Raji (cell line): ENCODE results near the gene BRIP1.

Experiments used
- POLR2A ChIP-seq: IDR thresholded peaks from 2 replicates; pipeline ENCODE4 v1.6.1; 2011; ENCODE audit warnings: low read depth, low read length, control low read depth; ENCODE audit not compliant: insufficient read depth

The BRIP1 gene

DNA sequence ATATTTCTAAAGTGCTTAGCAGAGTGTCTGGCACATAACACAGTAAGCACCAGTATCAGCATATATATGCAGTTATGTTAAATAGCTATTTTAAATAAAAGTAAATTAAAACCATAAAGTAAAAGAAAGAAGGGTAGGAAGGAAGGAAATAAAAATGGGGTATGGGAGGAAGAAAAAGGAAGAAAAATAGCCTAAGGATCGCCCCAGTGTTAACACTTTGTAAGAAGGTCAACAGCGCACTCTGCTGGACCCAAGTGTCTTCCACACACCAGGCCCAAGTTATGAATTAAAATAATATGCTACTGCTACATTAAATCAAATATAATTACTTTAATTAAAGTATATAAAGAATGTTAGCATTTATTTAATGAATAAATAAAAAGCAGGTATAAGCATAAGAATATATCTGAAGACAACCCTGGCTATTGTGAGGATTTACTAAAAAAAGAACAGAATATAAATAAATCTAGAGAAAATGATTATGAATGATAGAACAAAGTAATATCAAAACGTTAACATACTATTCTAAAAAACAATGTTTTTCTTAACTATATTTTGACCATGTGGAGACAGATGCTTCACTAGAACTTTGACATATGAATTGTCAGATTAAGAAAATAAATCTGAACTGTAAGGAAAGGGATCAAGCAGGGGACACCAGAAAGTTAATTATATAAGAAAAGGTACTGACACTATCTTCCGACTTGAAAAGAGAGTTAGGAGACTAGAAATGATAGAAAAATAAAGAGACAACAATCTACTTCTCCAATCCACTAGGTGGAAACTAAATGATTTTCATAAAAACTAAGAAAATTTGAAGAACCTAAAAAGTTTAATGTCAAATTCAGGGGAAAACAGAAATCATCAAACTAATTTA is 25.9 kb downstream of the BRIP1 start:
- TF ChIP-seq POLR2A, result no peak

DNA sequence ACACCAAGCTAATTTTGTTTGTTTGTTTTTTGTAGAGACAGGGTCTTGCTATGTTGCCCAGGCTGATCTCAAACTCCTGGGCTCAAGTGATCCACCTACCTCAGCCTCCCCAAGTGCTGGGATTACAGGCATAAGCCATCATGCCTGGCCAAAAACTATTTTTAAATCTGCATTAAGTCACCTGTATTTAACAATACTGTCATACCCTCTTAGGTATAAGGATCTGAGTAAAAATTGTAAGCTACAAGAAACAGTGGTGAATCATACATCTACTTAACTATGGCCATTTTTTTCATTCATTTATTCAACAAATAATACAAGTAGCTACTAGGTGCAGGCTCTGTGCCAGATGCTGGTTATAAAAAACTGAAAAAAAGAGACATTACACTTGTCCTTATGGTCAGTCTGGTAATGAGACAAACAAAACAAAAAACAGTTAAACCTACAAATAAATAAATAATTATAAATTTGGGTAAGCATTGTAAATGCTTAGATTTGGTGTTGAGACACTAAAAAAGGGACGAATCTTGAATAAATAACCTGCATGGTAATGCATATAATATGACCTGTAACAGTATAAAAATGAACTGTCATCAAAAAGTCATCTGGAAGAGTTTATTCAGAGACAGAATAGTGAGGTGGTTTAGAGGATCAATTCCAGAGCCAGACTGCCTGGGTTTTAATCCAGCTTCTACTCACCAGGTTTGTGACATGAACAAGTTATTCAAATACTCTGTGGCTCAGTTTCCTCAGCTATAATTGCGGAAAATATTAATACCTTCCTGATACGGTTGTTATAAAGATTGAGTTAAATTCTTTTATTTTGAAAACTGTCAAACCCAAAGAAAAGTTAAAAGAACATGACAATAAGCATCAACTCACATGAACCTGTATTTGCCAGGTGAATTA is 26.8 kb downstream of the BRIP1 start:
- TF ChIP-seq POLR2A, result no peak

DNA sequence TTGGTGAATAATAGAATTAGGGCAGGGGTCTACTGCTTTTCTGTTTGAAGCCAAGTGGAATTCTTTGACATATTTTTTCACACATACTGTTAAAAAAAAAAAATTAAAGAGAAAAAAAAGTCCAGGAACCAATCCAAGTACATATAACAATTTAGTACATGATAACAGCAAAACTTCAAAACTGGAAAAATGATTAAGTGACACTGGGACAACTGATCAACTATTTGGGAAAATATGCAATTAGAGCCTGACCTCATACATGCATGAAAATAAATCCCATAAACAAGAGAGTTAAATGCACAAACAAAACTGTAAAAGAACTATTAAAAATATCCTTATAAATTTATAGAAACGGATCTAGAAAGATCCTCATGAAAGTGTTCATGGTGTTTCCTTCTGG is 27.7 kb downstream of the BRIP1 start:
- TF ChIP-seq POLR2A, result no peak

DNA sequence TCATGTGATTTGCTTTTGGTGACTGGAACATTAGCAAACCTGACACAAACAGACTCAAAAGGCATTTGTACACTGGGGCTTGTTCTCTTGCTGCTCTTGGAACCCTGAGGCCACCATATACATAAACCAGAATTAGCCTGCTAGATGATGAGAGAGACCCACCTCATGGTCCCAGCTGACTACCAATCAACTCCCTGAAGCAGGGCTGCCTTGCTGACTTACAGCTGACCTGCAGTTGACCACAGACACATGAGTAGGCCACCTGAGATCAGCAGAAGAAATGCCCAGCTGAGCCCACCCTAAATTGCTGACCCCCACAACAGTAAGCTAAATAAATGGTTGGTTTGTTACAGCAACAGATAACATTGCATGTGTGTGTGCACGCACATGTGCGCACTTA is 28.7 kb downstream of the BRIP1 start:
- TF ChIP-seq POLR2A, result no peak

DNA sequence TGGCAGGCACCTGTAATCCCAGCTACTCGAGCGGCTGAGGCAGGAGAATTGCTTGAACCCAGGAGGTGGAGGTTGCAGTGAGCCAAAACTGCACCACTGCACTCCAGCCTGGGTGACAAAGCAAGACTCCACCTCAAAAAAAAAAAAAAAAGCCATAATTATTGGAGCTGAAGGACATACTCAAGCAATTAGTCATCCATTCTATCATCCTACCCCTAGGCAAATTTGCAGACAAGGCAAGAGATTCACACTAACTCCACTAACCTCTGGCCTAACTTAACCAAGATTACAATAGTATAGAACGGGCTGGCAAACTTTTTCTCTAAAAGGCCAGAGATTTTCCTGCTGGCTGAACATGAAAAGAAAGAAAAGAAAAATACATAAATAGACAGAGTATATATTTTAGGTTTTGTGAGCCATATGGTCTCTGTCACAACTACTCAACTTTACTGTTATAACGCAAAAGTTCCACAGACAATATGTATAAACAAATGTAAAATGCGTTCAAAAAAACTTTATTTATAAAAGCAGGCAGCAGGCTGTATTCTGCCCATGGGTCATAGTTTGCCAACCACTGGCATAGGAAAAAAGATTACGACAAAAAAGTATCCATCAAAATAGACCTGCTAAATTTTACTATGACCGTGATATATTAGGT is 29.7 kb downstream of the BRIP1 start:
- TF ChIP-seq POLR2A, result no peak

DNA sequence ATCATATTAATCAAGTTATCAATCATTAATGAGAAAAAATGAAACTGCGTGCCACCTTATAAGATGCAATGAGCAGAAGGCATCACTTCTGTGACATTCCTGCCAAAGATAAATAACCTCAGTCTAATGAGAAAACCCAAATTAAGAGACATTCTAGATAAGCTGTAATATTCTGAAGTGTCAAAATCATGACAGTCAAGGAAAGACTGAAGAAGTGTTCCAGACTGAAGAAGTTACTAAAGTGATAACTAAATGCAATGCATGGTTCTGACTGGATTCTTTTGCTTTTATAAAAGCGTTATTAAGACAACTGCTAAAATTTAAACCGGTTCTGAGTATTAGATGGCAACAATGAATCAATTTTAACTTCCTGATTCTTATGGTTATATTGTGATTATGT is 30.9 kb downstream of the BRIP1 start:
- no peak for TF ChIP-seq POLR2A

DNA sequence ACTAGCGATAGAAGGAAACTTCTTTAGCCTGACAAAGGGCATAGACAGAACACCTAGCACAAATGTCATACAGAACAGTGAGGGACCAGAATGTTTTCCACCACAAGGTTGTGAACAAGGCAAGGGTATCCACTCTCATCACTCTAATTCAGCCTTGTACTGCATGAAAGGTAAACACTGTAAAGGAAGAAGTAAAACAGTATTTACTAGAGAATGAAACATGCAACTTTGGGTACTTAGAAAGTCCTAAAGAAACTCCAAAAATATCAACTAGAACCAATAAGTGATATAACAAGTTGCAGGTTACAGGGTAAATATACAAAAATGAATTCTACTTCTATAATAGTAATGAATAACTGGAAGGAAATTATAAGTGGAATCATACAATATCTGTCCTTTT is 32.2 kb downstream of the BRIP1 start:
- no peak for TF ChIP-seq POLR2A

DNA sequence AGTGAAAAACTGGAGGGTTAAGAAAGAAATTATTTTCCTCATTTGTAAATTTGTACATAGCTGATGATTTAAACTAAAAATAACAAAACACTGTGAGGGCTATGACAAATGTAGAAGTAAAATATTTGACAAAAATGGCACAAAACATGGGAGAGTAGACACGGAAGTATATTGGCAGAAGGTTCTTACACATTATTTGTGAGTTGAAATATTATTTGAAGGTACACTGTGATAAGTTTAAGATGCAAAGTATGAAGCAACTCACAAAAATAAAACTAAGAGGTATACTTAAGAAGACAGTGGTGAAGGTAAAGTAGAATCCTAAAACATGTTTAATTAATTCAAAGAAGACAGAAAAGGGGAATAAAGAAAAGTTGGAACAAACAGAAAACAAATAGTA is 34.6 kb downstream of the BRIP1 start:
- no peak for TF ChIP-seq POLR2A

DNA sequence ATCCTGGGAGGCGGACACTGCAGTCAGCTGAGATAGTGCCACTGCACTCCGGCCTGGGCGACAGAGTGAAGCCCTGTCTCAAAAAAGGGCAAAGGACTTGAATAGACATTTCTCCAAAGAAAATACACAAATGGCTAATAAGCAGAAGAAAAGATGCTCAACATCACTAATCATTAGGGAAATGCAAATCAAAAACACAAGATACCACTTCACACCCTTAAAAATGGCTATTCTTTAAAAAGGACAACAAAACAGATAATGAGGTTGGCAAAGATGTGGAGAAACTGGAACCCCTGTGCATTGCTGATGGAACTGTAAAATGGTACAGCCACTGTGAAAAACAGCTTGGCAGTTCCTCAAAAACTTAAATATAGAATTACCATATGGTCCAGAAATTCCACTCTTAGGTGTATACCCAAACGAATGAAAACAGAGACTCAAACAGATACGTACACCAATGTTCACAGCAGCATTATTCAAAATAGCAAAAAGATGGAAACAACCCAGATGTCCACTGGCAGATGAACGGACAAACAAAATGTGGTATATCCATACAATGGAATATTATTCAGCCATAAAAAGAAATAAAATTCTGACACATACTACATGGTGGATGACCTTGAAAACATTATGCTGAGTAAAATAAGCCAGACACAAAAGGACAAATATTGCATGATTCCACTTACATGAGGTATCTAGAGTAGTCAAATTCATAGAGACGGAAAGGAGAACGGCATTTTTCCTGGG is 35.5 kb downstream of the BRIP1 start:
- TF ChIP-seq POLR2A, result no peak

DNA sequence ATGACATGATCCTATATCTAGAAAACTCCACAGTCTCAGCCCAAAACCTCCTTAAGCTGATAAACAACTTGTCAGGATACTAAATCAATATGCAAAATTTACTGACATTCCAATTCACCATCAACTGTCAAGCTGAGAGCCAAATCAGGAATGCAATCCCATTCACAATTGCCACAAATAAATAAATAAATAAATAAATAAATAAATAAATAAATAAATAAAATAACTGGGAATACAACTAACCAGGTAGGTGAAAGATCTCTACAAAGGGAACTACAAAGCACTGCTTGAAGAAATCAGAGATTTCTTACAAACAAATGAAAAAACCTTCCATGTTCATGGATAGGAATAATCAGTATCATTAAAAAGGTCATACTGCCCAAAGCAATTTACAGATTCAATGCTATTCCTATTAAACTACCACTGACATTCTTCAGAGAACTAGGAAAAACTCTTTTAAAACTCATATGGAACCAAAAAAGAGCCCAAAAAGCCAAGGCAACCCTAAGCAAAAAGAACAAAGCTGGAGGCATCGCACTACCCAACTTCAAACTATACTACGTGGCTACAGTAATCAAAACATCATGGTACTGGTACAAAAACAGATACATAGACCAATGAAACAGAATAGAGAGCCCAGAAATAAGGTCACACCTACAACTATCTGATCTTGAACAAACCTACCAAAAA is 37.7 kb downstream of the BRIP1 start:
- no peak for TF ChIP-seq POLR2A

DNA sequence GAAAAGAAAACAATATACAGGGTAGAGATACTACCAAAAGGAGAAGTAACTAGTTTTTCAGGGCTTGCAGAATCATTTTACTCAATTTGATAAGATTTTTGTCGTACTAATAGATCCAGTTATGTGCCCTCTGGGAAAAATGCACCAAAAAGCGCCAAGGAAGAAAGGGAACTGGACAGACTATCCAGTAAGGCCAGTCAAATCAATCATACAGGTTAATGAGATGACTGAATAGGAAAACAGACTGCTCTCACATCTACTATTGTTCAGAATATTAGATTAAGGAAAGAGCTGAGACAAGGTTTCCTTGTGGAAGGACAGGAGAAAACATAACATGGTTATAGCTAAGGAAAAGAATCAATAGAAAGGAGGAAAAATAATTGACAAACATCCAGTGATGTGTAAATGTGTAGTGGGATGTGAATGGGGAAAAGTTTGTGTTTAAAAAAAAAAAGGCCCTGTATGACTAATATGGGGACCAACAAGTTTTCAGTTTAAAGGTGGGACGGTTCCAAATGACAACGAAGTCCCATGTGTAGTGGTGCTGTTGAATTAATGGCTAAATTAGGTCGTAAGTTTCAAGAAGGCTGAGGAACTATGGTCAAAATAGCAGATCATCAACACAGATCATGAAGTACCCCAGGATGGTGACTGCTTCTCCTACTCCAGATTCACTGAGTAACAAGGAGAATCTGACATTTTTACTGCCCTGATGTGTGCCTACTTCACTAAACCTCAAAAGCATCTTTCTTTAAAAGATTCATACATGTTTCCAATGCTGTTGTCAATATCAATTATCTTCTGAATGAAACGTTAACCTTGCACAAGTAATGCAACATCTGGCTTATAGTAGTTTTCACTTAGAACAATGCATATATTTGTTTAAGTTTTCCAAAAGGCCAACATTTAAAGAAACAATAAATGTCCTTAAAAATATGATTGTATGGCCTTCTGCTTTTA is 40.7 kb downstream of the BRIP1 start:
- no peak for TF ChIP-seq POLR2A

DNA sequence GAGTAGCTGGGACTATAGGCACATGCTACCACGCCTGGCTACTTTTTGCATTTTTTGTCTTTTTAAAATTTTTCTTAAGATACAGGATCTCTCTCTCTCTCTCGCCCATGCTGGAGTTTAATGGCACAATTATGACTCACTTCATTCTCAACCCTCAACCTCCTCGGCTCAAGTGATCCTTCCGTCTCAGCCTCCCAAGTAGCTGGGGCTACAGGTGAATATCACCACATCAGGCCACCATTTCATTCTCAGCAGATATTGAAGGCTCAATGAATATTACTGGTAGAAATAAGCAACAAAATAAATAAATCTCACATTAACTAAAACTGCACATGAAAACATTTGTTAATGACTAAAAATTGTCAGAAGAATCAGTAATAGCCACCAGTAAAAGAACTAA is 41.7 kb downstream of the BRIP1 start:
- no peak for TF ChIP-seq POLR2A

DNA sequence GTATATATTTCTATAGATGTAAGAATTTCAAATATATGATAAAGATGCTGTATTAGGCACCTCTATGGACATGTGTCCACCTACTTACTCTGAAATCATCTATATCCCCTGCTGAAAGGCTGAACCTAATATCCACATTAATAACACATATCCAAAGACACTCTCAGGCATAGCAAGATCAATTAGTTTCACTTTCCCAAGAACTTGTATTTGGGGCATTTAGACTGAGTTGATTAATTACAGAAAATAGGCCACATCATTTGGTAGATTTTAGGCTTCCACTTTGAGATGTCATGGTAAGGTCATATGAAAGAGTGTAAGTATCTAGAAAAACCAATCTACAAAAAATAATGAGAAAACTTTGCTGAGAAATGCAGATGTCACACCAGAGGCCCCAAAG is 45.1 kb downstream of the BRIP1 start:
- TF ChIP-seq POLR2A, result no peak
